ENCODE results near the gene SYNPO2. TPM values are rescaled to one million over a fixed set of nuclear protein-coding genes. Genes with fewer than 3 reads are reported as not detected.

Gene SYNPO2
- total RNA-seq, 5 donors from 2014 or later (not counting 1 experiment from before 2014, with no cell fraction given): 0.21 to 1.6 (median 1.2) TPM

DNA sequence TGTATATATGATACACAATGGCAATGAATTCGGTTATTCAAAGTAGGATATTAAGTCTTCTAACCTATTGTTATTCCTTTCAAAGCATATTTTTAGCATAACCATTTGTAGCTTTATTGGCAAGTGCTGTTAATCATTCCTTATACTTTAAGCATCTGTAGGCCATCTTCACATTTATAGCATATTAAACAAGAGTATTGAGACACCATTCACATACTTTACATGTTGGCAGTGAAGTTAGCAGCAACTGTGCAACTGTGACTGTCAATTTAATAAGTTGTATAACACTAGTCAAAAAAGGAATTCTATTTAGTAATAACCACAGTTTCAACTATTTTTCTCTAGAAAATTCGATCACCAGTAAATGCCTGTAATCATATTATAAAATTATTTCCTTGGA lies 139.6 kb downstream of the SYNPO2 start:
- Mint-ChIP-seq H3K27me3 (peaks cover 5 to 7% of the 10 kb centered on the region in 2 donors), H3K4me1 (no peaks in the 10 kb centered on the region), H3K27ac (no peak overlapping the region), H3K36me3 (peaks cover 10% of the 10 kb centered on the region), H3K9me3 (no peaks in the 10 kb centered on the region), H3K4me3 (no peak overlapping the region)
- ChIA-PET CTCF (interaction anchor here in 1 of 2 donors (1.4 kb wide), 1 partner anchor 13 kb away, joined by 3 read pairs; no protein-coding TSS in a partner anchor), POLR2A (interaction anchor here in 1 of 2 donors (0.6 kb wide), 1 partner anchor 422 kb away, joined by 3 read pairs; no protein-coding TSS in a partner anchor)
- DNase-seq (no peak), ATAC-seq (replicated peaks in 1 of 4) (no peak)
- Histone ChIP-seq H3K27me3 (replicated peaks in 1 of 2; ENCODE audit: control insufficient read depth in 2 of 2, extremely low read depth in 1 of 2, insufficient read depth in 2 of 2, low read length in 1 of 2) (no peaks in the 10 kb centered on the region), H3K9me3 (no peaks in the 10 kb centered on the region), H3K36me3 (ENCODE audit: control insufficient read depth in 2 of 2, extremely low read depth in 1 of 2, insufficient read depth in 1 of 2, low read length in 1 of 2) (no peaks in the 10 kb centered on the region), H3K27ac (ENCODE audit: low read length) (no peak overlapping the region), H3K4me1 (ENCODE audit: control insufficient read depth in 1 of 2, extremely low read depth in 1 of 2, insufficient read depth in 2 of 2, low read length in 2 of 2) (no peaks in the 10 kb centered on the region), H3K4me3 (ENCODE audit: control insufficient read depth in 1 of 2, extremely low read depth in 1 of 2, low read length in 1 of 2) (no peak overlapping the region)
- WGBS (ENCODE audit: insufficient coverage): no CpG with 5 or more reads among the region's 2 CpGs

DNA sequence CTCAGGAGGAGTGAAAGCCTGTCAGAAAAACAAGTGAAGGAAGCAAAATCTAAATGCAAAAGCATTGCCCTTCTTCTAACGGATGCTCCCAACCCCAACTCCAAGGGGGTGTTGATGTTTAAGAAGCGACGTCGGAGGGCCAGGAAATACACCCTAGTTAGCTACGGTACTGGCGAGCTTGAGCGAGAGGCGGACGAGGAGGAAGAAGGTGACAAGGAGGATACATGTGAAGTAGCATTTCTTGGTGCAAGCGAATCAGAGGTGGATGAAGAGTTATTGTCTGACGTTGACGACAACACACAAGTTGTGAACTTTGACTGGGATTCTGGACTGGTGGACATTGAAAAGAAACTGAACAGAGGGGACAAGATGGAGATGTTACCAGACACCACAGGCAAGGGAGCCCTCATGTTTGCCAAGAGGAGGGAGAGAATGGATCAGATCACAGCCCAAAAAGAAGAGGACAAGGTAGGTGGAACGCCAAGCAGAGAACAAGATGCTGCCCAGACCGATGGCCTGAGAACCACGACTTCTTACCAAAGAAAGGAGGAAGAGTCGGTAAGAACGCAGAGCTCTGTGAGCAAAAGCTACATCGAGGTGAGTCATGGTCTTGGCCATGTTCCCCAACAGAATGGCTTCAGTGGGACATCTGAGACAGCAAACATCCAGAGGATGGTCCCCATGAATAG lies 141.3 kb downstream of the SYNPO2 start:
- Mint-ChIP-seq H3K27me3 (peaks cover 5 to 6% of the 10 kb centered on the region in 2 donors), H3K4me1 (no peaks in the 10 kb centered on the region), H3K9me3 (no peaks in the 10 kb centered on the region), H3K36me3 (peaks cover 10% of the 10 kb centered on the region), H3K27ac (no peak overlapping the region), H3K4me3 (no peak overlapping the region)
- Histone ChIP-seq H3K9me3 (no peaks in the 10 kb centered on the region), H3K4me3 (ENCODE audit: control insufficient read depth in 1 of 2, extremely low read depth in 1 of 2, low read length in 1 of 2) (no peak overlapping the region), H3K4me1 (ENCODE audit: control insufficient read depth in 1 of 2, extremely low read depth in 1 of 2, insufficient read depth in 2 of 2, low read length in 2 of 2) (no peaks in the 10 kb centered on the region), H3K27ac (ENCODE audit: low read length) (no peak overlapping the region), H3K27me3 (replicated peaks in 1 of 2; ENCODE audit: control insufficient read depth in 2 of 2, extremely low read depth in 1 of 2, insufficient read depth in 2 of 2, low read length in 1 of 2) (no peaks in the 10 kb centered on the region), H3K36me3 (ENCODE audit: control insufficient read depth in 2 of 2, extremely low read depth in 1 of 2, insufficient read depth in 1 of 2, low read length in 1 of 2) (no peaks in the 10 kb centered on the region)
- ATAC-seq (replicated peaks in 1 of 4) (no peak), DNase-seq (no peak)
- WGBS (ENCODE audit: insufficient coverage): 97% methylated on average over 16 of the region's 18 CpGs
- CTCF ChIA-PET: interaction anchor here in 1 of 2 donors (0.9 to 1.4 kb wide), 3 partner anchors 10 to 12 kb away, joined by 3 read pairs; no protein-coding TSS in a partner anchor
- POLR2A ChIA-PET: no interaction called here

DNA sequence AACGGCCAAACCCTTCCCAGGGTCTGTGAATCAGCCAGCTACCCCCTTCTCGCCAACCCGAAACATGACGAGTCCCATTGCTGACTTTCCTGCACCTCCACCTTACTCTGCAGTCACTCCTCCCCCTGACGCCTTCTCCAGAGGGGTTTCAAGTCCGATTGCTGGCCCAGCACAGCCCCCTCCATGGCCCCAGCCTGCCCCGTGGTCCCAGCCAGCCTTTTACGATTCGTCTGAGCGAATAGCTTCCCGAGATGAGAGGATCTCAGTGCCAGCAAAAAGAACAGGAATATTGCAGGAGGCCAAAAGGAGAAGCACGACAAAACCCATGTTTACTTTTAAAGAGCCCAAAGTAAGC lies 141.9 kb downstream of the SYNPO2 start:
- Mint-ChIP-seq H3K36me3 (peaks cover 10% of the 10 kb centered on the region), H3K4me3 (no peak overlapping the region), H3K9me3 (no peaks in the 10 kb centered on the region), H3K27ac (no peak overlapping the region), H3K4me1 (no peaks in the 10 kb centered on the region), H3K27me3 (peaks cover 5 to 6% of the 10 kb centered on the region in 2 donors)
- POLR2A ChIA-PET: no interaction called here
- DNase-seq: no peak
- WGBS (ENCODE audit: insufficient coverage): 89% methylated on average over 10 of the region's 12 CpGs
- H3K4me3 ChIP-seq (ENCODE audit: control insufficient read depth in 1 of 2, extremely low read depth in 1 of 2, low read length in 1 of 2): no peak overlapping the region
- no peaks in the 10 kb centered on the region for H3K27me3 ChIP-seq (replicated peaks in 1 of 2; ENCODE audit: control insufficient read depth in 2 of 2, extremely low read depth in 1 of 2, insufficient read depth in 2 of 2, low read length in 1 of 2)
- H3K4me1 ChIP-seq (ENCODE audit: control insufficient read depth in 1 of 2, extremely low read depth in 1 of 2, insufficient read depth in 2 of 2, low read length in 2 of 2): no peaks in the 10 kb centered on the region
- H3K27ac ChIP-seq (ENCODE audit: low read length): no peak overlapping the region
- CTCF ChIA-PET: interaction anchor here in 1 of 2 donors (0.9 kb wide), 1 partner anchor 12 kb away, joined by 3 read pairs; no protein-coding TSS in a partner anchor
- no peaks in the 10 kb centered on the region for H3K36me3 ChIP-seq (ENCODE audit: control insufficient read depth in 2 of 2, extremely low read depth in 1 of 2, insufficient read depth in 1 of 2, low read length in 1 of 2)
- H3K9me3 ChIP-seq: no peaks in the 10 kb centered on the region
- no peak for ATAC-seq (replicated peaks in 1 of 4)

DNA sequence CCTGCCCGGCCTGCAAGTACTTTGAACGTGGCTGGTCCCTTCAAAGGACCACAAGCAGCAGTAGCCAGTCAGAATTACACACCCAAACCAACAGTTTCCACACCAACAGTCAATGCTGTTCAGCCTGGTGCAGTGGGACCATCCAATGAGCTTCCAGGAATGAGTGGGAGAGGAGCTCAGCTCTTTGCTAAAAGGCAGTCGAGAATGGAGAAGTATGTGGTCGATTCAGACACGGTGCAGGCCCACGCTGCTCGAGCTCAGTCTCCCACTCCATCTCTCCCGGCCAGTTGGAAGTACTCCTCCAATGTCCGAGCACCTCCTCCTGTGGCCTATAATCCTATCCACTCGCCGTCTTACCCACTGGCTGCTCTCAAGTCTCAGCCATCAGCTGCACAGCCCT lies 142.6 kb downstream of the SYNPO2 start:
- Histone ChIP-seq H3K4me3 (ENCODE audit: control insufficient read depth in 1 of 2, extremely low read depth in 1 of 2, low read length in 1 of 2) (no peak overlapping the region), H3K4me1 (ENCODE audit: control insufficient read depth in 1 of 2, extremely low read depth in 1 of 2, insufficient read depth in 2 of 2, low read length in 2 of 2) (no peaks in the 10 kb centered on the region), H3K27me3 (replicated peaks in 1 of 2; ENCODE audit: control insufficient read depth in 2 of 2, extremely low read depth in 1 of 2, insufficient read depth in 2 of 2, low read length in 1 of 2) (no peaks in the 10 kb centered on the region), H3K27ac (ENCODE audit: low read length) (no peak overlapping the region), H3K9me3 (no peaks in the 10 kb centered on the region), H3K36me3 (ENCODE audit: control insufficient read depth in 2 of 2, extremely low read depth in 1 of 2, insufficient read depth in 1 of 2, low read length in 1 of 2) (no peaks in the 10 kb centered on the region)
- H3K4me1 Mint-ChIP-seq: no peaks in the 10 kb centered on the region
- ChIA-PET POLR2A (interaction anchor here in 1 of 2 donors (0.6 kb wide), 1 partner anchor 347 kb away, joined by 4 read pairs; no protein-coding TSS in a partner anchor), CTCF (interaction anchor here (0.6 to 0.9 kb wide), 2 partner anchors 9 to 11 kb away, joined by 3 read pairs; no protein-coding TSS in a partner anchor)
- DNase-seq: no peak
- no peak overlapping the region for H3K4me3 Mint-ChIP-seq
- 93% methylated on average over 6 of the region's 11 CpGs for WGBS (ENCODE audit: insufficient coverage)
- no peaks in the 10 kb centered on the region for H3K9me3 Mint-ChIP-seq
- no peak overlapping the region for H3K27ac Mint-ChIP-seq
- peaks cover 5 to 6% of the 10 kb centered on the region in 2 donors for H3K27me3 Mint-ChIP-seq
- ATAC-seq (replicated peaks in 1 of 4): no peak
- peaks cover 10% of the 10 kb centered on the region for H3K36me3 Mint-ChIP-seq

DNA sequence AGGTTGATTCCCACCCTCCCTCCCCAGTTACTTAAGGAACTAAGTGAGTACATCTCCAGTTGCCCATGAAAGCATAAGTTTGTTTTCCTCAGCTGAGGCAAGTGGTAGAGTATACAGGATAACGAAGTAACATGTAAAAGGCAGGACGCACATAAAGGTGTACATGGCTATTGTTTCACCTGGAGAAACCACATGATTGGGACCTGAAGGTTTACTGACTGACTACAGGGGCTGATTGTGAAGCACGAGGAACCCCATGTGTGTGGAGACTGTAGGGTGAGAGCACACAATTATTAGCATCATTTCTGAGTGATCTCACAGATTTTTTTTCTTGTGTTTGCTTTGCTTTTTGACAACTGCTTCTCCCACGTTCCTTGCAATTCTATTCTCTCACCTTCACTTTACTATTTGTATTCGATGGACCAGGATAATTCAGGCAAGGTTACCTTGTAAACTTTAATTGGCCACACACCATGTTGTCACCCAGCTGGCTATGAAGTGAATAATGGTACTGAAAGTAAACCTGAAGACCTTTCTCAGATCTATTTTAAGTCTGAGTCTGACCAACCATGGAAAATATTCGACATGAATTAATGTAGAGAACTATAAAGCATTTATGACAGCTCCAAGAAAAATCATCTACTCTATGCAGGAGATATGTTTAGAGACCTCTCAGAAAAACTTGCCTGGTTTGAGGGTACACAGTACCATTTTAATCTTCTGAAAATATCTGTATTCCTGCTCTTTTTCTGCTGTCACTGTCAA lies 144.4 kb downstream of the SYNPO2 start:
- Histone ChIP-seq H3K9me3 (no peaks in the 10 kb centered on the region), H3K27ac (ENCODE audit: low read length) (no peak overlapping the region), H3K27me3 (replicated peaks in 1 of 2; ENCODE audit: control insufficient read depth in 2 of 2, extremely low read depth in 1 of 2, insufficient read depth in 2 of 2, low read length in 1 of 2) (no peaks in the 10 kb centered on the region), H3K4me1 (ENCODE audit: control insufficient read depth in 1 of 2, extremely low read depth in 1 of 2, insufficient read depth in 2 of 2, low read length in 2 of 2) (no peaks in the 10 kb centered on the region), H3K36me3 (ENCODE audit: control insufficient read depth in 2 of 2, extremely low read depth in 1 of 2, insufficient read depth in 1 of 2, low read length in 1 of 2) (no peaks in the 10 kb centered on the region), H3K4me3 (ENCODE audit: control insufficient read depth in 1 of 2, extremely low read depth in 1 of 2, low read length in 1 of 2) (no peak overlapping the region)
- no peak for ATAC-seq (replicated peaks in 1 of 4)
- no peak overlapping the region for H3K4me3 Mint-ChIP-seq
- no peak for DNase-seq
- WGBS (ENCODE audit: insufficient coverage): 84% methylated on average over 2 of the region's 6 CpGs
- POLR2A ChIA-PET: no interaction called here
- H3K9me3 Mint-ChIP-seq: no peaks in the 10 kb centered on the region
- H3K36me3 Mint-ChIP-seq: peaks cover 10% of the 10 kb centered on the region
- CTCF ChIA-PET: interaction anchor here in 1 of 2 donors (0.7 kb wide), 1 partner anchor 9 kb away, joined by 3 read pairs; no protein-coding TSS in a partner anchor
- H3K4me1 Mint-ChIP-seq: no peaks in the 10 kb centered on the region
- no peak overlapping the region for H3K27ac Mint-ChIP-seq
- peaks cover 3 to 5% of the 10 kb centered on the region in 2 donors for H3K27me3 Mint-ChIP-seq

DNA sequence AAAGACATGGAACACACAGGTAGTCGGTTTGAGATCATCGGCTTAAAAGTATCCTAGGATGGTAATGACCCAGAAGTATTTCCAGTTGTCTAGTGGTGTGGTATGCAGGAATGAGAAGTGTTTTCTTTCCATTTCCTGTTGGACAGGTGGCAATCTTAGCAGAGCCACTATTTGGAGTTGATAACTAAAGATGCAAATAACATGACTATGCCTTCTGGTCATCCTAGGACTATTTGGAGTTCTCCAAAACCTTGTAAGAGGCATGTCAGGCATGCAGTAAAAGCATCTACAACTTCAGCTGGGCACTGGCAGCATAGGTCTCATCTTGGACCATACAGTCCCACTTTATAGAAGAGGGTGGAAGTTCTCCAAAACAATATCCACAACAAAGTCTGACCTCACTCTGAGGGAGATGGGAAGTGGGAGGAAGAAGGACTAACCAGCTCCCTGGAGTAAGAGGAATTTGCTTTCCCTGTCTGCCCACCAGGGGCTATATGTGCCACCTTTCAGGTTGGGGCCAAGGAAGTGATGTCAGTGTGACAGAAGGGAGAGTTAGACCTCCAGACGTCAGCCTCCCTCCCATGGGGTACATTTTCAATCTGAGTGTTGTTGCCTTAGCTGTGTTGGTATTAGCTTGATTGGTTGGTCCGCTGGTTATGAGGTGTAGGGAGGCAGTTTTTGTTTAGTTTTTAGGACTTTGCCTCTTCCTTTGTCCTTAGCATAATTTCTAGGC lies 145.8 kb downstream of the SYNPO2 start:
- CTCF ChIA-PET: interaction anchor here in 1 of 2 donors (0.5 kb wide), 1 partner anchor 10 kb away, joined by 4 read pairs; no protein-coding TSS in a partner anchor
- no peak for DNase-seq
- WGBS (ENCODE audit: insufficient coverage): 73% methylated on average over 2 of the region's 4 CpGs
- H3K27ac ChIP-seq (ENCODE audit: low read length): no peak overlapping the region
- H3K27me3 Mint-ChIP-seq: peaks cover 3 to 5% of the 10 kb centered on the region in 2 donors
- no peak overlapping the region for H3K4me3 Mint-ChIP-seq
- no peaks in the 10 kb centered on the region for H3K4me1 Mint-ChIP-seq
- POLR2A ChIA-PET: no interaction called here
- ATAC-seq (replicated peaks in 1 of 4): no peak
- no peaks in the 10 kb centered on the region for H3K4me1 ChIP-seq (ENCODE audit: control insufficient read depth in 1 of 2, extremely low read depth in 1 of 2, insufficient read depth in 2 of 2, low read length in 2 of 2)
- no peaks in the 10 kb centered on the region for H3K9me3 ChIP-seq
- no peaks in the 10 kb centered on the region for H3K36me3 ChIP-seq (ENCODE audit: control insufficient read depth in 2 of 2, extremely low read depth in 1 of 2, insufficient read depth in 1 of 2, low read length in 1 of 2)
- H3K4me3 ChIP-seq (ENCODE audit: control insufficient read depth in 1 of 2, extremely low read depth in 1 of 2, low read length in 1 of 2): no peak overlapping the region
- no peaks in the 10 kb centered on the region for H3K9me3 Mint-ChIP-seq
- H3K27me3 ChIP-seq (replicated peaks in 1 of 2; ENCODE audit: control insufficient read depth in 2 of 2, extremely low read depth in 1 of 2, insufficient read depth in 2 of 2, low read length in 1 of 2): no peaks in the 10 kb centered on the region
- H3K27ac Mint-ChIP-seq: no peak overlapping the region
- H3K36me3 Mint-ChIP-seq: peaks cover 10% of the 10 kb centered on the region

Measured in T-cell (primary cell).